OCI-LY7 (cell line): Measurements from ENCODE around the gene MSANTD1.

Source experiments
- EZH2phosphoT487 ChIP-seq: fragments of 200-600 bp; sonication (generic); IDR thresholded peaks from 2 replicates; pipeline ENCODE4 v1.6.1; 2018; ENCODE audit warnings: low read depth, borderline replicate concordance, mild to moderate bottlenecking, mixed run types, antibody characterized with exemption, low read length, moderate library complexity, mixed read lengths
- TF ChIP-seq, protein P1 (sequence below): fragments of 200-600 bp; sonication (generic); conservative IDR thresholded peaks from 2 replicates; pipeline ENCODE4 v1.5.1; 2014; ENCODE audit warnings: mild to moderate bottlenecking, antibody characterized with exemption, low read length, moderate library complexity, mixed read lengths

DNA sequence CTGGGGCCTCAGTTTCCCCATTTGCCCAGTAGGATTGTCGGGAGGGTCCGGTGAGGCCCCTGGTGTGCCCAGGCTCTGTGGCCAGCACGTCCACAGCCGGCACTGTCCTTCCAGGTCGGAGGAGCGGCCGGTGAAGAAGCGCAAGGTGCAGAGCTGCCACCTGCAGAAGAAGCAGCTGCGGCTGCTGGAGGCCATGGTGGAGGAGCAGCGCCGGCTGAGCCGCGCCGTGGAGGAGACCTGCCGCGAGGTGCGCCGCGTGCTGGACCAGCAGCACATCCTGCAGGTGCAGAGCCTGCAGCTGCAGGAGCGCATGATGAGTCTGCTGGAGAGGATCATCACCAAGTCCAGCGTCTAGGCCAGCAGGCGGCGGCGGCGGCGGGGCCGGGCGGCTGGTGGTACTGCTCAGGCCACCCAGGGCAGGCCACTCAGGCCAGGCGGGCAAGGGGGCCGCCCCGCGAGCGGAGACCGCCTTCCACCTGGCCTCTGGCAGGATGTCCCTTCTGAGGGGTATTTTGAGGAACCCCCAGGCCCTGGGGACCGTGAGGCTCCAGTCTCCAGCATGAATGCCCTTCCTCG lies 6.7 kb downstream of the MSANTD1 start:
- TF ChIP-seq, protein P1, sequence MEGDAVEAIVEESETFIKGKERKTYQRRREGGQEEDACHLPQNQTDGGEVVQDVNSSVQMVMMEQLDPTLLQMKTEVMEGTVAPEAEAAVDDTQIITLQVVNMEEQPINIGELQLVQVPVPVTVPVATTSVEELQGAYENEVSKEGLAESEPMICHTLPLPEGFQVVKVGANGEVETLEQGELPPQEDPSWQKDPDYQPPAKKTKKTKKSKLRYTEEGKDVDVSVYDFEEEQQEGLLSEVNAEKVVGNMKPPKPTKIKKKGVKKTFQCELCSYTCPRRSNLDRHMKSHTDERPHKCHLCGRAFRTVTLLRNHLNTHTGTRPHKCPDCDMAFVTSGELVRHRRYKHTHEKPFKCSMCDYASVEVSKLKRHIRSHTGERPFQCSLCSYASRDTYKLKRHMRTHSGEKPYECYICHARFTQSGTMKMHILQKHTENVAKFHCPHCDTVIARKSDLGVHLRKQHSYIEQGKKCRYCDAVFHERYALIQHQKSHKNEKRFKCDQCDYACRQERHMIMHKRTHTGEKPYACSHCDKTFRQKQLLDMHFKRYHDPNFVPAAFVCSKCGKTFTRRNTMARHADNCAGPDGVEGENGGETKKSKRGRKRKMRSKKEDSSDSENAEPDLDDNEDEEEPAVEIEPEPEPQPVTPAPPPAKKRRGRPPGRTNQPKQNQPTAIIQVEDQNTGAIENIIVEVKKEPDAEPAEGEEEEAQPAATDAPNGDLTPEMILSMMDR, result no peak
- TF ChIP-seq EZH2phosphoT487, result no peak
